ENCODE results near the gene ERBIN.
"Not testable (repeated sequence)": the region's sequence is repeated elsewhere in the genome, so short reads cannot be mapped to it uniquely, and the experiment has no call there.

ERBIN gene

GRCh38 chr5:65961633-65962032 is 35.3 kb downstream of the ERBIN start:
- DNase-seq (ENCODE audit: low spot score) = peak; percentile 32

GRCh38 chr5:65967288-65968066 is 41.1 kb downstream of the ERBIN start:
- DNase-seq (ENCODE audit: low spot score) = peak; percentile 62

- no peak for DNase-seq (ENCODE audit: low spot score)
Measured at GRCh38 chr5:65969539-65970393, 43.4 kb downstream of the ERBIN start.

- DNase-seq (ENCODE audit: low spot score) = no peak
Measured at GRCh38 chr5:65970481-65971367, 44.3 kb downstream of the ERBIN start.

GRCh38 chr5:65971643-65972042 is 45.3 kb downstream of the ERBIN start:
- no peak for DNase-seq (ENCODE audit: low spot score)

GRCh38 chr5:65972896-65973295 is 46.5 kb downstream of the ERBIN start:
- DNase-seq (ENCODE audit: low spot score) = not testable (repeated sequence)

- DNase-seq (ENCODE audit: low spot score) = no peak
Measured at GRCh38 chr5:65978251-65978650, 51.9 kb downstream of the ERBIN start.

GRCh38 chr5:65981548-65981947 is 55.2 kb downstream of the ERBIN start:
- DNase-seq (ENCODE audit: low spot score) = no peak

GRCh38 chr5:65981969-65982619 is 55.7 kb downstream of the ERBIN start:
- no peak for DNase-seq (ENCODE audit: low spot score)

- DNase-seq (ENCODE audit: low spot score) = no peak
Measured at GRCh38 chr5:65982635-65983034, 56.3 kb downstream of the ERBIN start.

- DNase-seq (ENCODE audit: low spot score) = no peak
Measured at GRCh38 chr5:65984098-65984885, 57.9 kb downstream of the ERBIN start.

GRCh38 chr5:65986050-65986451 is 59.7 kb downstream of the ERBIN start:
- no peak for DNase-seq (ENCODE audit: low spot score)

GRCh38 chr5:65986796-65987195 is 60.4 kb downstream of the ERBIN start:
- DNase-seq (ENCODE audit: low spot score) = no peak

- no peak for DNase-seq (ENCODE audit: low spot score)
Measured at GRCh38 chr5:65987982-65988381, 61.6 kb downstream of the ERBIN start.

- DNase-seq (ENCODE audit: low spot score) = peak; percentile 49
Measured at GRCh38 chr5:65989158-65989557, 62.8 kb downstream of the ERBIN start.

- no peak for DNase-seq (ENCODE audit: low spot score)
Measured at GRCh38 chr5:65992630-65993029, 66.3 kb downstream of the ERBIN start.

GRCh38 chr5:65994117-65994786 is 67.9 kb downstream of the ERBIN start:
- no peak for DNase-seq (ENCODE audit: low spot score)

GRCh38 chr5:65999061-65999723 is 72.8 kb downstream of the ERBIN start:
- no peak for DNase-seq (ENCODE audit: low spot score)

GRCh38 chr5:66001952-66002351 is 75.6 kb downstream of the ERBIN start:
- DNase-seq (ENCODE audit: low spot score) = no peak

GRCh38 chr5:66002415-66002814 is 76.0 kb downstream of the ERBIN start:
- no peak for DNase-seq (ENCODE audit: low spot score)

Measured in hematopoietic multipotent progenitor cell treated with erythropoietin and hydrocortisone succinate and interleukin-3 and kit ligand, for 17 days (in vitro differentiated cells).